IPS-NIHi7 (cell line): Measurements from ENCODE around the gene NTF4.
A peak's percentile ranks its signal among the peaks of the same experiment; 100 is the strongest.
"Not testable (repeated sequence)": the region's sequence is repeated elsewhere in the genome, so short reads cannot be mapped to it uniquely, and the experiment has no call there.

Experiments
- DNase-seq: peaks from one replicate; pipeline ENCODE4 v3.0.0; 2012; ENCODE audit warnings: mixed read lengths; ENCODE audit errors: extremely low spot score

Gene NTF4

DNA sequence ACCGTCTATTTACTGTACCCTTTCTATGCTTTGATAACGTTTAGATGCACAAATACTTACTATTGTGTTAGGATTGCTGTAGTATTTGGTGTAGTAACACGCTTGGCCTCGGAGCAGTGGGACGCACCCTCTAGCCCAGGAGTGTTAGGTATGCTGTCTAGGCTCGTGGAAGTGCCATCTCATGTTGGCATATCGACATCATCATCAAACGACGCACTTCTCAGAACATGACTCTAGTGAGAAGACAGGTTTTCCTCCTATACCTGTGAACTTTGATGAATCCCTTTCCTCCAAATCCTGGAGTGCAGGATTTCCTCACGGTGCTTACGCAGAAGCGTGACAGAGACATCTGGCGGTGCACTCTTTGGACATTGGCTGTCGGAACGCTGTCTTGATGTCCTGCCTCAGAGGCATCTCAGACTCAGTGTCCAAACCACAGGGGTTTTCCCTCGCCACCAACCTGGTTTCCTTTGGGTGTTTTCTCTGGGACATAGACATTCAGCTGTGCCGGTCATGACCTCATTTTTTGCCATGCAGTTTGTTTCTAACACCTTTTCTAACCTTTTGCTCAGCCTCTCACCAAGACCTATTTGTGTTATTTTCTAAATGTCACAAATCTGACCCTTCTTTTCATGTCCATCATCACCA lies 26.9 kb upstream of the NTF4 start:
- DNase-seq = no peak

DNA sequence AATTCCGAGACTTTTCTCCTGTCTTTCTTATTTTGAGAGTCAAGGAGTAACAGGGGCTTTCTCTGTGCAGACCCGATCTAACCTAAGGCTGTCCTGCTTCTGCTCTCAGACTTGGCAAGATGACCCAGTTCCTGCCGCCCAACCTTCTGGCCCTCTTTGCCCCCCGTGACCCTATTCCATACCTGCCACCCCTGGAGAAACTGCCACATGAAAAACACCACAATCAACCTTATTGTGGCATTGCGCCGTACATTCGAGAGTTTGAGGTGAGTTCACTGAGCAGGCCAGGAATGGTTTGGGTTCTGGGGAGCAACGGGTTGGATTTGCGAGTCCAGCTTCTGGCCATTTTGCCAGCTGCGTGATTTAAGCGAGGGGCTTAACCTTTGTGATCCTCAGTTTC lies 21.7 kb upstream of the NTF4 start:
- DNase-seq = no peak

DNA sequence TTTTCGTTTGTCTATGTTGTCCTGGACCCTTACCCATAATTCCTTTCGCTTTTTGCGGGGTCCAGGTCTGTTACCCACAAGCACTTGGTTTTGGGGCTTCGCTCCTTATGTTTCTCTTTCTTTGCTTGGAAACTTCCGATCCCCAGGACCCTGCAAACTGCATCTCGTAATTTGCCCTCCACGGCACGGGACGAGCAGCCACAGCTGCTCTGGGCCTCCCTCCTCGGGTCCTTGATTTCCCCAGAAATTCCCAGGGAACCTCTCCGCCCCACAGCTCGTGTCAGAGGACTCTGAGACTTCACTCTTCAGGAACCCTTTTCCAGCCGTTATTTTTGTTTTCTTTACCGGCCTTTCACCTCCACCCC lies 21.2 kb upstream of the NTF4 start:
- DNase-seq = peak; percentile 22

DNA sequence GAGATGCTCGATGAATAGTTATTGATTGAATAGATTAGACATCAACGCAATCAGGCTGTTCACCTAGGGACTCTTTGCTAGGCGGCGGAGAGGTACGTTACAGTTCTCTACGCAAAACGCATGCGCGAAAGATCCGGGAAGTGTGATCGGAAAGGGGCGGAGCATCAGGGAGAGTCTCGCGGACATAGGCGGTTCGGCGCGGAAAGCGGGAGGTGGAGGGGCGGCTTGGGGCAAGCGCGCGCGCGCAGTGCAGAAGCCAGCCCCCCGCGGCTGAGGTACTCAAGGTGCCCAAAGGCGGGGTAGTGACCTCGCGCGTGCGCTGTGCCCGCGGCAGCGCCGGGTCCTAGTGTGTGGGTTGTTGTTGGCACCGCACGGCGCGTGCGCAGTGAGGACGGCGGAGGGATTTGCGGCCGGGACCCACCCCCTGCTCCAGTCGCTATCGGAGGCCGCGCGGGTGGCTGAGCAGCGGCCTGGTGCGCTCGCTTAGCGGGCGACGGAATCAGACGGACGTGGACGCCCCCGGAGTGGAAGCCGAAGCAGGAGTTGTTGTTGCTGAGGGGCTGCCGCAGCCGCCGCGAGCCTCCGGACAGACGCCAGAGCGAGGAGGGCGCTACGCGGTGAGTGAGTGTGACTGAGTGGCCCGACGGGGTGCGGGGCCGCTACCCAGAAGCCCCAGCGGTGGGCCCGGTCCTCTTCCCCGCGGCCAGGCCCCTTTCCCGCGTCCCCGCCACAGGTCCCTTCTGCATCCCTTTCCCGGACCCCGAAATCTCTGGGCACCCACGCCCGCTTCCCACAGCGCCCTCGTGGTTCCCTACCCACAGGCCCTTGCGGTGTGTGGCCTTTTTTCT lies 20.6 kb upstream of the NTF4 start, which contains the start of gene SNRNP70:
Gene SNRNP70, plus strand, starts transcription at position 432 of the 848 bp plus-strand sequence. CDS start 964 bp downstream, outside the sequence.
- peak; percentile 99 for DNase-seq

DNA sequence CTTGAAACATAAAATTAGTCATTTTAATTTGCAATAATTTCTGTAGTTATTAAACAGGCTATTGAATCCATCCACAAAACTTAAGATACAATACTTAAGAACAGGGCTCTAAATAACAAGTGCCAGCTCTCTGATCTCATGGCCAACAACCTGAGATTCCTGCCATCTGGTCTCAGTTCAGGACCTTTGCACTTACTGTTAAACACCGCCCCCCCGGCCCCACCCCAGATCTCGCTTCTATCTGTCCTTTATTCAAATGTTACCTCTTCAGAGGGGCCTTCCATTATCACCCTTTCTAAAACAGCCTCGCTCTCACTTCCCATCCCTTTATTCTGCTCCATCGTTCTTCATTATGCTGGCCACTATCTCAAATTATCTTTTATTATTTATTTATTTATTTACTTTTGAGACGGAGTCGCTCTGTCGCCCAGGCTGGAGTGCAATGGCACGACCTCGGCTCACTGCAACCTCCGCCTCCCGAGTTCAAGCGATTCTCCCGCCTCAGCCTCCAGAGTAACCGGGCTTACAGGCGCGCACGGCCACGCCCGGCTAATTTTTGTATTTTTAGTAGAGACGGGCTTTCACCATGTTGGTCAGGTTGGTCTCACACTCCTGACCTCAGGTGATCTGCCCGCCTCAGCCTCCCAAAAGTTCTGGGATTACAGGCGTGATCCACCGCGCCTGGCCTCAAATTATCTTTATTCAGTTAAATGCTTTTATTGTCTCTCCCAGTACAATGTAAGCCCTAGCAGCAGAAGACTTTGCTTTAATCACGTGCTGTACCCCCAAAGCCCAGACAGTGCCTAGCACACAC lies 19.8 kb upstream of the NTF4 start:
- DNase-seq = no peak

DNA sequence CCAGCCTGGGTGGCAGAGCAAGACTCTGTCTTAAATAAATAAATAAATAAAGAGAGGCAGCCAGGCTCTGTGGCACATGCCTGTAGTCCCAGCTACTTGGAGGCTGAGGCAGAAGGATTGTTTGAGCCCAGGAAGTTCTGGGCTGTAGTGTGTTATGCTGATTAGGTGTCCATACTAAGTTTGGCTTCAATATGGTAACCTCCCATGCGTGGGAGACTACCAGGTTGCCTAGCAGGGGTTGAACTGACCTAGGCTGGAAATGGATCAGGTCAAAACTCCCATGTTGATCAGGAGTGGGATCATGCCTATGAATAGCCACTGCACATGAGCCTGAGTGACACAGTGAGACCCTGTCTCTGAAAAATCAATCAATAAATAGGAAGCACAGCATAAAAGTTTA lies 16.7 kb upstream of the NTF4 start:
- DNase-seq = no peak

DNA sequence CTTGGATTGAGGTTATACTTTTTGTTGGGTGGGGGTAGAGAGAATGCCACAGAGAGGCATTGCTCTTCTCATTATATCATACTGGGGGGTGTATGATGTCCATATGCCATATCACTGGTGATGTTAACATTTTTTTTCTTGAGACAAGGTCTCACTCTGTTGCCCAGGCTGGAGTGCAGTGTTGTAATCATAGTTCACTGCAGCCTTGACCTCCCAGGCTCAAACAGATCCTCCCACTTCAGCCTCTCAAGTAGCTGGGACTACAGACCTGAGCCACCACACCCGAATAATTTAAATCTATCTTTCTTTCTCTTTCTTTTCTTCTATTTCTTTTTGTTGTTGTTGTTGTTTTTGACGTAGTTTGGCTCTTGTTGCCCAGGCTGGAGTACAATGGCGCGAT lies 15.8 kb upstream of the NTF4 start:
- no peak for DNase-seq

DNA sequence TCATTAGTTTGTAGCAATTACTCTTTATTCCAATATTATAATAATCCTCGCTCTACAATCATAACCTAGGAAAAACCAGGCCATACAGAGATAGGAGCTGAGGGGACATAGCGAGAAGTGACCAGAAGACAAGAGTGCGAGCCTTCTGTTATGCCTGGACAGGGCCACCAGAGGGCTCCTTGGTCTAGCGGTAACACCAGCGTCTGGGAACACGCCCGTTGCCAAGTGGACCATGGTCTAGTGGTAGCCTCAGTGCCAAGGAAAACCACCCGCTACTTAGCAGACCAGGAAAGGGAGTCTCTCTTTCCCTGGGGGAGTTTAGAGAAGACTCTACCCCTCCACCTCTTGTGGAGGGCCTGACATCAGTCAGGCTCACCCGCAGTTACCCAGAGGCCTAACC lies 10.3 kb upstream of the NTF4 start:
- DNase-seq = not testable (repeated sequence)

DNA sequence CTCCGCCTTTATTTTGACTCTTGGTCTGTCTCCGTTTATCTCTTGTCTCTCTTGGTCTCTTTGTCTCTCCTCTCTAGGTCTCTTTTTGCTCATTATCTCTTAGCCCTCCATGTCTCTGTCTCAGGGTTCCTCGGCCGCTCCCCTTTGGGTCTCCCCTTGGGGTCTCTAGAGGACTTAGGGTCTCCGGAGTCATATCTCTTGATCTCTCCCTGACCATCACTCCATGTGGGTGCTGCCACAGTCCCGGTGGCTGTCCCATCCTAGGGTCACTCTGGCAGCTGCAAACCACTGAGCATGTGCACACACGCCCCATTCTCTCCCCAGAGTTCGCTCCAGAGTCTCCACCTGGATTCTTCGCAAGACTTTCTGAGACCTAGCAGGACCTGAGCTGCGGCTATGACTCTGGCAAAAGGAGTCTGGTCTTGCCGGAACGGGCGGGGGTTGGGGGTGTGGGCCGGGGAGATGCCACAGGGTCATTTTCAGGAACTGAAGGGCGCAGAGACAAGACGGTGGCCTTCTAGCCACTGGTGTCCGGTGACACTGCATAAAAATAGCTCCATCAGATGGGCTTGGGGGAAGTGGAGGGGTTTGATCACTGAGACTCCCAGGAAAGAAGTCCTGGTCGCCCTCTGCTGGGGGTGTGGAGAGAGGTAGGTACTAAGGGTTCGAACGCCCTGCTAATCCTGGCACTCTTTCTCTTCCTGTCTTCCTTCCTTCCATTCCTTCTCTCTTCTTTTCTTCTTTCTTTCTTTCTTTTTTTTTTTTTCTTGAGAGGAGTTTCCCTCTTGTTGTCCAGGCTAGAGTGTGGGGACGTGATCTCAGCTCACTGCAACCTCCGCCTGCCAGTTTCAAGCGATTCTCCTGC lies 9.1 kb upstream of the NTF4 start:
- peak; percentile 52 for DNase-seq

DNA sequence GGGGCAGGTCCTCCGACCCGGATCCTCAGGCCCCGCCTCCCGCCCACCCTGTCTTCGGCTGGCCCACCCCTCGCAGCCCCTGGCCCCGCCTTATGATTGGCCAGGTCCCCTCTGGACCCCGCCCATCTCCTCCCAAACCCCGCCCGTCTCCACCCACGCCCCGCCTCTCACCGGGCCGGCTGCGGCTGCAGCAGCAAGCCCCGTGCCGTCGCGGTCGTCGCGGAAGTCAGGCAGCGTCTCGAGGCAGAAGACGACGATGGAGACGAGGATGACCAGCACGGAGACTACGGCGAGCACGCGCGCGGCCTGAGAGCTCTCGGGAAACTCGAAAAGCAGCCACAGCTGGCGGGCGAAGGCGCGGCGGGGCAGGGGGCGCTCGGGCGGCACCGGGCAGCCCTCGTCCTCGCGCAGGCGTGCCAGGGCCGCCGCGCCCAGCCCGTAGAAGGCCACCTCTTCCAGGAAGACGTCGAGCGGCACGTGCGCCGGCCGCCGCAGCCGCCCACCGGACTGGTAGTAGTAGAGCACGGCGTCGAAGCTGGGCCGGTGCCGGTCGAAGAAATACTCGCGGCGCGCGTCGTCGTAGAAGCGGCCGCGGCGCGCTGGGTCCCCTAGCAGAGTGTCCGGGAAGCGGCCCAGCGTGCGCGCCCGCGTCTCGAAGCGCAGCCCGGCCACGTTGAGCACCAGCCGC lies 7.4 kb upstream of the NTF4 start:
- peak; percentile 88 for DNase-seq

DNA sequence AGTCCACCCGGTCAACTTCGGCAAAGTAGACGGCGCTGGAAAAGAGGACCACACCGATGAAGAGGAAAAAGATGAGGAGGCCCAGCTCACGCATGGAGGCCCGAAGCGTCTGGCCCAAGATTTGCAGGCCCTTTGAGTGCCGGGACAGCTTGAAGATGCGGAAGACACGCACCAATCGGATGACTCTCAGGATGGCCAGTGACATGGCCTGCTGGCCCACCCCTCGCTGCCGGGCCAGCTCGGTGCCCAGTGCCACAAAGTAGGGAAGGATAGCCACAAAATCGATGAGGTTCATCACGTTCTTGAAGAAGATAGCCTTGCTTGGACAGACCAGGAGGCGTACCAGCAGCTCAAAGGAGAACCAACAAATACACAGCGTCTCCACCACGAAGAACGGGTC lies 5.8 kb upstream of the NTF4 start:
- no peak for DNase-seq

DNA sequence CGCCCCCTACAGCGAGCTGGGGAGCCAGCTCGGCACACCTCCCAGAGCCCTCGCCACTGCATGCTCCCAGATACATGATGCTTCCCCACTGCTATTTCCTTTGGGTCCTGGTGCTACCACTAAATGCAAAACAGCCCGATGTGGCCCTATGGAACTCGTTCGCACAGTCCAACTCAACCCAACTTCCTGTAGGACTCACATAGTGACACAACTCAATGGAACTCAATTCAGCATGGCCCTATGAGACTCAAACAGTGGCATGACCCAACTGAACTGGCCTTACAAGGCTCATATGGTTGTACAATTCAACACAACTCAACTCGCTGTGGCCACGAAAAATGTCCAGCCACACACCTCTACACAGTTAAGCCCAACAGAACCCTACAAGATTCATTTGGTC lies 4.4 kb upstream of the NTF4 start:
- no peak for DNase-seq

DNA sequence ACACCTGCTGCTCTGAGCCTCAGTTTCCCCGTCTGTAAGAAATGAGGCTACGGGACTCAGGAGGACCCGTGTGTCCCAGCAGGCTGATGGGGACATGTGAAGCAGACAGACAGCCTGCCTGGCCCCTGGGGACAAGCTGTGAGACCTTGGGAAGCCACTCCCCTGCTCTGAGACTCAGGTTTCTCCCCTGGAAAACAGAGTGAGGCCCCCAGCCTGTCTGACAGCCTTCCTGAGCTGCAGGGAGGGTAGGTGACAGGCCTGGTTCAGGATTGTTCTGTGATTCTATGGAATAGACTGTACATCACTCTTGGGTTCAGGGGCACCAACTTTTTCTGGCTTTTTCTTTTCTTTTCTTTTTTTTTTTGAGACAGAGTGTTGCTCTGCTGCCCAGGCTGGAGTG lies 2.9 kb upstream of the NTF4 start:
- no peak for DNase-seq

DNA sequence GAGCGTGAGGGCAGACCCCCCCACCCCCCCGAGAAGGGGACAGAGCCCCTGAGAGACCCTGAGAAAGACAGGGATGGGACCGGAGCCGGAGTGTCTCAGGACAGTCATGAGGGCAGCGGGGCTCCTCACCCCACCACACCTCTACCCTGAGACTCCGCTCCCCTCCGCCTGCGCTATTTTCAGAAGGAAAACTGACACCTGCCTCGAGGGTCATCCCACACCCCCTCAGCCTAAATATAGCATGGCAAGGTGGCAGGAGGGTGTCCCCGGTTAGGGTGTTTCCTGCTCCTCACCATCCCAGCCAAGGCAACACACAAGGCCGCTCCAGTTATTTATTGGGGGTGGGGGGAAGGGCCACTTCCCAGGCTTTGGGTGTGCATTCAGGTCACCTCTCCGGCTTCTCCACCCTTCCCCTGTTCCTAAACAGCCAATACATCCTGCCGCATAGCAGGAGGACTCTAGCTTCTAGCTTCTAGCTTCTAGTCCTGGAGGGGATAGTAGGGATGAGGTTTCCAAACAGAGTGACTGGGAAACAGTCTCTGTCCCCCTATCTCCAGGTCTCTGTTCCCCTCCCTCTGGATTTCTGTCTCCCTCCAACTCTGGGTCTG lies 1.4 kb upstream of the NTF4 start:
- peak; percentile 16 for DNase-seq

DNA sequence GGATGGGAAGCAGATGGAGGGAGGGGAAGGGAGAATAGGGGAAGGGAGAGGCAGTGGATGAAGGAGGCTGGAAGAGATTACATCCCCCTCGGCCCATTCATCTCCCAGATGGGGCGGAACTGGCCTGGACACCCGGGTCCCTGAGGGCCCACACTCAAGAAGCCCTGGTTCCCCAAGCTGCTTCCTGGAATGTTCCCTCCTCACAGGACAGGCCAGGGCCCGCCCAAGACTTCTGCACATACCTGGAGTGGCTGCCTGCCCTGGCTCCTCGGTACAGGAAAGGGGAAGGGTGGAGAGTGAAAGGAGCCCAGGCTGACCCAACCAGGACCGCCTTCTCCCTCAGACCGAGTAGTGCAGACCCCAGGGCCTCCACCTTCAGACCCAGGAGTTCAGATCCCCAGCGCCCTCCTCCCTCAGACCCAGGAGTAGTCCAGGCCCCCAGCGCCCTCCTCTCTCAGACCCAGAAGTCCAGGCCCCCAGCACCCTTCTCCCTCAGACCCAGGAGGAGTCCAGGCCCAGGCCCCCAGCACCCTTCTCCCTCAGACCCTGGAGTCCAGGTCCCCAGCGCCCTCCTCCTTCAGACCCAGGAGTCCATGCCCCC lies 489 bp downstream of the NTF4 start:
- no peak for DNase-seq

DNA sequence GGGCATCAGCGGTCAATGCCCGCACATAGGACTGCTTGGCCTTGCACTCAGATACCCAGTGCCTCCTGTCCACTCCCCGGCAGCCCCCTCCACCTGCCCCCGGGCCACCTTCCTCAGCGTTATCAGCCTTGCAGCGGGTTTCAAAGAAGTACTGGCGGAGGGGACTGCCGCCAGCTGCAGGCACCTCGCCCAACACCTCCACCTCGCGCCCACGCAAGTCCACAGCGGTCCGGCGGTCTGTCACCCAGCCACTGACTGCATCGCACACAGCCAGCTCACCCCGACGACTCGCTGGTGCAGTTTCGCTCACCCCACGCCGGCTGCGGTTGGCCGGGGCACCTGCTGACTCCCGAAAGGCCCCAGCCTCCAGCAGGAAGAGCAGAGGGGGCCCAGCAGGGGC lies 3.2 kb downstream of the NTF4 start:
- DNase-seq = no peak

DNA sequence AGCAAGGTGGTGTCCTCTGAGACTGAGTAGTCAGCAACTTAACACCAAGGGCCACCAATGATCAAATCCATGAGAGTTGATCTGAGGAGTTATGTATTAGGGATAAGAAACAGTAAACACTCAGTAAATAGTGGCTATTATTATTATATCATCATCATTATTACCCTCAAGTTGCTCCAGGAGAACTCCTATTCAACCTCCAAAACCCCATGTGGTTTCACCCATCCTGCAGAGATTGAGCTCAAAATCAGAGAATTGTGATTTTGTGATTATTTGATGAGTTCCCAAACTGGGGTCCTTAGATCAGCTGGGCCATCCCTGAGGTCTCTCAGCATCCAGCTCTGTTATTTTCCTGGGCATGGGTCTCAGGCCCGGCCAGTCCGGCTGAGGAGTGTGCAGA lies 3.6 kb downstream of the NTF4 start:
- no peak for DNase-seq

DNA sequence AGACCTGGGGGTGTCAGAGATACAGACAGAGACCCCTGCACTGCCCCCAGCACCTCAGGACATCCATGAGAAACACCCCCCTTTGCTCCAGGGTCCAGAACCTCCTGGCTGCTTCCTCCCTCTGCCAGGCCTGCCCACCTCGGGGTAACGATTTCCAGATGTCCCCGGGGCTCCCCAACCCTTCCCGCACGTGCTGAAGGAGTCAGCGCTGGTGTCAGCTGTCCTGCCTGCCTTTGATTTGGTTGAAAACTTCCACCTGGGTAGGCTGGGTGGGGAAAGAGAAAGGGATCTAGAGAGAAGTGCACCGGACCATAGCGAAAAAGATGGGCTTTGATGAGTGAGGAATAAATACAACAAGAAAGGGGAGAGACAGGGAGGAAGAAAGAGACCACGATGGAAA lies 5.6 kb downstream of the NTF4 start:
- no peak for DNase-seq

DNA sequence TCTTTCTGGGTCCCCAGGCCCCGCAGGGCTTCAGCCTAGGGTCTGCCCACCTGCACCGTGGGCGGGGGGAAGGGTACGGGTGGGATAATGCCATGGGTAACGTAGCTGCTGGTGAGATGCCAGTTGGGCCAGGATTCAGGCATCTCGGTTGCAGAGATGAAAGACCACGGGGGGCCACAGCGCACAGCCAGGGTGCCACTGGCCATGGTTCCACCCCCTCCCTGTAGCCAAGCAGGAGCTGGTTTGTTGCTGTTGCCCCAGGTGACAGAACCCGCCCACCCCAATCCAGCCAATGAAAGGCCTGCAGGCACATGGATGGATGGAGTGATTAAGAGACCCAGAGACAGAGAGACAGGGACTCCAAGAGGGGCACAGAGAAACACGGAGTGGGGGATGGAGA lies 6.1 kb downstream of the NTF4 start:
- DNase-seq = peak; percentile 40

DNA sequence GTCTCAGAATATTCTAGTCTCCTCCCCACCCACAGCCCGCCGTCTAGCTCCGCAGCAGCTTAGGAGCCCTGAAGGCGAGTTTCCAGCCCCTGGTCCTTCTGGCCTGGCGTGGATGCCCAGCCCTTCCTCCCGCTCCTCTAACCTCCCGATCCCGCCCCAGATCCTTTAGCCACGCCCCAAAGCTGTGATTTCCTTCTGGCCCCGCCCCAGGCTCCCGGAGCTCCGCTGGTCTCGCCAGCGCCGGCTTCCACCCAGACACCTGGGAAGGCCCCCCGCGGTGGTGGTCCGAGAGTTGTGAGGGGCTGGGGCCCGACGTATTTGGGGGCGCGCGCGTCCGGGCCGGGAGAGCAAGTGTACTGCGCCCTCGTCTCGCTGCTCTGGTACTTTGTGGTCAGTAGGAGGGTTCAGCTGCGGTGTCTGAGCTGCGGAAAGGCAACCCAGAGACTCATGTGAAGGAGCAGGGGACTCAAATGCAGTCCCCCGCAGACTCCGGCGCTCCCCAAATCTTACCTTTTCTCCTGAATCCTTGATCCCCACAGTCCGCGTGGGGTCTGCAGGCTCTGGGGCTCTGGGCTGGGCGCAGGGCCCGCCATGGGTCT lies 6.9 kb downstream of the NTF4 start, which contains the start of gene CGB7:
Gene CGB7, minus strand, starts transcription at position 114 of the 599 bp plus-strand sequence. CDS start 2,374 bp downstream, outside the sequence.
- DNase-seq = peak; percentile 81
